ENCODE data around the gene RTN4RL1.

GRCh38 chr17:1948517-1948825 is 76.7 kb downstream of the RTN4RL1 start:
- TF ChIP-seq KAT7 (CRISPR knock-in tag; IDR thresholded peaks at IDR 0.05; ENCODE audit: borderline replicate concordance) = no peak
- TF ChIP-seq ZNF510 (CRISPR knock-in tag; IDR thresholded peaks at IDR 0.05; ENCODE audit: low read depth) = no peak
- TF ChIP-seq EZH2 (conservative IDR thresholded peaks at IDR 0.05; ENCODE audit: low read depth, low read length) = no peak
- no peak for TF ChIP-seq ZZZ3 (CRISPR knock-in tag; IDR thresholded peaks at IDR 0.05; ENCODE audit: borderline replicate concordance)
- no peak for TF ChIP-seq CTCF (CRISPR knock-in tag; IDR thresholded peaks at IDR 0.05)
- no peak for TF ChIP-seq HES4 (CRISPR knock-in tag; IDR thresholded peaks at IDR 0.05; ENCODE audit: borderline replicate concordance)
- no peak for TF ChIP-seq REL (CRISPR knock-in tag; conservative IDR thresholded peaks at IDR 0.05)
- no peak for TF ChIP-seq NFIC (IDR thresholded peaks at IDR 0.05; ENCODE audit: low read length)
- no peak for TF ChIP-seq EP300 (IDR thresholded peaks at IDR 0.05; ENCODE audit: low read depth in 2 of 2, low read length in 2 of 2)
- no peak for TF ChIP-seq EP300 (CRISPR knock-in tag; IDR thresholded peaks at IDR 0.05; ENCODE audit: borderline replicate concordance)
- TF ChIP-seq ZHX1 (CRISPR knock-in tag; IDR thresholded peaks at IDR 0.05; ENCODE audit: low read depth) = no peak

Data from HepG2 (cell line).